ENCODE measurements around the gene ZNF43.
"Not testable (repeated sequence)": the region's sequence is repeated elsewhere in the genome, so short reads cannot be mapped to it uniquely, and the experiment has no call there.

Gene ZNF43

DNA sequence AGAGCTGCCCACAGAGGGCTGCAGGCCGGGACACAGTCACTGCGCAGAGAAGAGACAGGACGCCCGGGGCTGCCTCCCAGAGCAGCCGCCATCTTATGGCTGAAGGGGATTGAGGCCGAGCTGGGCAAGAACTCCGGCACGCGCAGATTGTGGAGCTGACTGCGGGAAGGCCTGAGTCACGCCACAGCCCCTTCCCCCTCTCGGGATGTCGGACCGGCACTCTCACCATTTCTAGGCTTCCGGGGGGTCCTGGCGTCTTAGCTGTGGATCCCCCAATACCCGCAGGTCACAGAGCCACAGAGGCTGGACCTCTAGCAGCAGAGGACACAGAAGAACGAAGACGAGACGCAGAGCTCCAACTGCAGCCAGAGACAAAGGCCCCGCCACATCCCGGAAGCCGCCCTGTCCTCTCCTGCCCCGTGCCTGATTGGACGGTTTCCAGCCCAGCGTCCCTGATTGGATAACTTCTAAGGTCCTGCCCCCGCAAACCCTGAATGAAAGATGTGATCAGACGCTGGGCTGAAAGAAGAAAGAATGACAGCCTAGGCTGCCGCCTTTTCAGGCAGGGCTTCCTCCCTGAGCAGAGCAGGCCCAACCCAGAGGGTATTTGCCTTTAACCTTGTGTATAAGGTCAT, at the start of gene ZNF43:
Gene ZNF43 (minus strand): TSS at position 373 of the 635 bp plus-strand sequence. CDS start 144 bp downstream, at position 229.
- peak; percentile 56 to 98 (median 91) for DNase-seq

GRCh38 chr19:21885516-21885915, 49.5 kb upstream of the ZNF43 start:
- DNase-seq = not testable (repeated sequence)

- DNase-seq = not testable (repeated sequence)
These were observed 48.8 kb upstream of the ZNF43 start for GRCh38 chr19:21884786-21885185.

DNA sequence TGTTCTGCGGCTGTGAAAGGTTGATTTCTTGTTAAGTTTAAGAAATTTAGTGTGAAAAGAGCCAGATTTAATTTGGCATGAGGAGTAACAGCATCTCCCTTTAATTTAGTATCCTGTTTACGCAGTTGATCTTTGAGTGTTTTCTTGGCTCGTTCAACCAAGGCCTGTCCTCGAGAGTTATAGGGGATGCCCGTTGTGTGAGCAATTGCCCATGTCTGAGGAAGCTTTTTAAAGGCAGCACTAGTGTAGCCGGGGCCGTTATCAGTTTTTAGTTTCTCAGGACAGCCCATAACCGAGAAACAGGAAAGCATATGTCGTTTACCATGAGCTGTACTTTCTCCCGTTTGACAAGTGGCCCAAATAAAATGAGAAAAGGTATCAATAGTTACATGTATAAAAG, 47.5 kb upstream of the ZNF43 start:
- DNase-seq = no peak

DNA sequence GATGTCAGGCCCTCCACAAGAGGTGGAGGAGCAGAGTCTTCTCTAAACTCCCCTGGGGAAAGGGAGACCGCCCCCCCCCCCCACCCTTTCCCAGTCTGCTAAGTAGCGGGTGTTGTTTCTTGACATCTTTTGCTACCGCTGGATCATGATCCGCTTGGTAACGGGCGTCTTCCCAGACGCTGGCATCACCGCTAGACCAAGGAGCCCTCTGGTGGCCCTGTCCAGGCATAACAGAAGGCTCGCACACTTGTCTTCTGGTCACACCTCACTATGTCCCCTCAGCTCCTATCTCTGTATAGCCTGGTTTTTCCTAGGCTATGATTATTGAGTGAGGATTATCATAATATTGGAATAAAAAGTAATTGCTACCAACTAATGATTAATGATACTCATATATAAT, 44.8 kb upstream of the ZNF43 start:
- DNase-seq = peak in 4 of 56 donors; percentile 2 to 25 (median 11)

GRCh38 chr19:21878646-21879045, 42.7 kb upstream of the ZNF43 start:
- DNase-seq = no peak

DNA sequence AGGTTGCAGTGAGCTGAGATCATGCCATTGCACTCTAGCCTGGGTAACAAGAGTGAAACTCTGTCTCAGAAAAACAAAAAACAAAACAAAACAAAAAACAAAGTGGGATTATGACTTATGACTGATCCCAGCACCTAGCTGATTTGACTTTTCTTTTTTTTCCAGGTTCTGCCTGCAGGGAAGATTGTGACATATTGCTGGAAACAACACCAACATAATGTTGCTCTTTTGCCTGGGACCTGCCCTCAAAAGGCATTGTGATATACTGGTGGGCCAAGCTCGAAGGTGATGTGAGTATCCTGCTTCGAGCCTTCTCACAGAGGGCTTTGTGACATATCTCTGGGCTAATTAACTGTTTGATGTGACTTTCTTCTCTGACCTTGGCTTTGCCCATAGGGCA, 42.0 kb upstream of the ZNF43 start:
- DNase-seq = no peak

- DNase-seq = not testable (repeated sequence)
These were observed 40.6 kb upstream of the ZNF43 start for GRCh38 chr19:21876608-21877007.

- no peak for DNase-seq
These were observed 21.0 kb upstream of the ZNF43 start for GRCh38 chr19:21856773-21857514.

- DNase-seq = peak; percentile 65 to 97 (median 90)
These were observed 15.8 kb upstream of the ZNF43 start for GRCh38 chr19:21851596-21852345.

GRCh38 chr19:21850656-21851255, 14.8 kb upstream of the ZNF43 start:
- DNase-seq = no peak

DNA sequence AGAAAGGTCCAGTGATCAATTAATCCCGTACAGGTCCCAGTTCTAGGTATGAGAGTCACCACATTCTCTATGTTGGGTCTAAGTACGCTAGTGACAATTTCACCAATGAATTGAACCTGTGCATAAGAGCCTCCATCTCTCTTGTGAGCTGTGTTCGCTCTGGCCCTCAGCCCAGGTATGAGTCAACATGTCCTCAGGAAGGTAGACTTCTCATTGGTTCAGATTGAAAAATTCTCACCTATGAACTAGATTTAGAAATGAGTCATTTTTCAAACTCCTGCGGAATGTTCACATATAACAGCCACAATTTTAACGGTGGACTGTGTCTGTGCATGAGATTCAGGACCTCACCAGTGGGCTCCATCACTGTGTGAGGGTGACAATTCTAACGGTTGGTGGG, 12.7 kb upstream of the ZNF43 start:
- DNase-seq = no peak

- no peak for DNase-seq
These were observed 7.1 kb upstream of the ZNF43 start for GRCh38 chr19:21843081-21843480.

GRCh38 chr19:21841488-21842097, 5.6 kb upstream of the ZNF43 start:
- DNase-seq = no peak

DNA sequence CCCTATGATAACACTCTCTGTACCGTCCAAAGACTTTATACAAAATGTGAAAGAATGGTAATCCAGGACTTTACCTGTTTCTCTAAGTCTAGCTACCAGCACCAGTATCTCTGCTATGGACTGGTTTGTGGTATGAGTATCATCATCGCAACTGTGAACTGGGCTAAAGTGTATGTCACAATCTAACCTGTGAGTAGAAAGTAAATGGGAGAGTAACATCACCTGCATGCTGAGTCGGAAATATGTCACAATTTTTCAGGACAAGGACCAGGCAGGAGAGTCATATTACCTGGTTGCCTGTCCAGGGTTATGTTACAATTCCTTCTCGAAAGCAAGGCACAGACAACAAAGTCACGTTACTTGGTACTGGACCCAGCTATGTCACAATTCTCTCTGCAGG, 5.1 kb upstream of the ZNF43 start:
- DNase-seq = no peak

DNA sequence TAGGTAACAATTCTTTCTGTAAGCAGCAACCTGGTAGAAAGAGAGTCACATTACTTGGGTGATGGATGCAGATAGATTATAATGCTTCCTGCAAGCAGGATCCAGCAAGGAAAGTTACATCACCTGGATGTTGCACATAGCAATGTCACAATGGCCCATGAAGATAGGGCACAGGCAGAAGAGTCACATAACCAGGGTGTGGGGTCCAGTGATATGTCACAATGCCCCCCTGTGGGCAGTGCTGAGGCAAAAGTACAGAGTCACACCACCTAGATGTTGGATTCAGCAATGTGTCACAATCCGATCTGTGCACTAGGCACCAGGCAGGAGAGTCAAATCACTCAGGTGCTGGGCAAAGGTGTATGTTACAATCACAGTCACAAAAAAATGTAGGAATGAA, 4.0 kb upstream of the ZNF43 start:
- no peak for DNase-seq

DNA sequence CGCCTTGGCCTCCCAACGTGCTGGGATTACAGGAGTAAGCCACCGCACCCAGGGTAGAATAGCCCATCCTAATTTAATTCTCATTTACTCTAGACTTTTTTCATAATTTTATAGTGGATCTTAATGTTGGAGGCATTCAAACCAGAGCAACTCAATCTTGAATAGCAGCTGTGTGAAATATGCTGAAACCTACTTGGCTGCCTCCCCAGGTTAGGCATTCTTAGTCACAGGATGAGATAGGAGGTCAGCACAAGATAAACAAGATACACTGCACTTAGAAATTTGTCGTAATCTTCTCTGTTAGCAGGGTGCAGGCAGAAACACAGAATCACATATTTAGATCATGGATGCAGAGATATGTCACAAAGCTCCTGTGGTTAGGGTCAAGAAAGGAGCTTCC, 2.7 kb upstream of the ZNF43 start:
- no peak for DNase-seq

DNA sequence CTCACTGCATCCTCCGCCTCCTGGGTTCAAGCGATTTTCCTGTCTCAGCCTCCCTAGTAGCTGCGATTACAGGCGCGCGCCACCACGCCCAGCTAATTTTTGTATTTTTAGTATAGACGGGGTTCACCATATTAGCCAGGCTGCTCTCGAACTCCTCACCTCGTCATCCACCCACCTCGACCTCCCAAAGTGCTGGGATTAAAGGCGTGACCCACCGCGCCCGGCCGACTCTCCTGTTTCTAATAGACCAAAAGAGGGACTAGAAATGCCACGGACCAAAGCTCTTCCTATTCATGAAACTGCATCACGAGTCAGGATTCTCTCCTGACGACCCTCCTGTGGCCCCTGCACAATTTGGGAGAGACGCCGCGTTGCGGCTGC, 563 bp downstream of the ZNF43 start:
- DNase-seq = peak in 5 of 56 donors; percentile 8 to 39 (median 28)

DNA sequence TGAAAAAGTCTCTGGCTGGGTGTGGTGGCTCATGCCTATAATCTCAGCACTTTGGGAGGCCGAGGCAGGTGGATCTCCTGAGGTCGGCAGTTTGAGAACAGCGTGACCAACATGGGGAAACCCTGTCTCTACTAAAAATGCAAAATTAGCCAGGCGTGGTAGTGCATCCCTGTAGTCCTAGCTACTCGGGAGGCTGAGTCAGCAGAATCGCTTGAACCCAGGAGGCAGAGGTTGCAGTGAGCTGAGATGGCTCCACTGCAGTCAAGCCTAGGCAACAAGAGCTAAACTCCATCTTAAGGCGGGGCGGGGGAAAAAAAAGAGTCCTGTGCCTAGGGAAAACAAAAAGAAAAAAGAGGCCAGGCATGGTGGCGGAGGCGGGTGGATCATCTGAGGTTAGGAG, 2.2 kb downstream of the ZNF43 start:
- DNase-seq = no peak

GRCh38 chr19:21824679-21825078, 11.3 kb downstream of the ZNF43 start:
- DNase-seq = no peak

DNA sequence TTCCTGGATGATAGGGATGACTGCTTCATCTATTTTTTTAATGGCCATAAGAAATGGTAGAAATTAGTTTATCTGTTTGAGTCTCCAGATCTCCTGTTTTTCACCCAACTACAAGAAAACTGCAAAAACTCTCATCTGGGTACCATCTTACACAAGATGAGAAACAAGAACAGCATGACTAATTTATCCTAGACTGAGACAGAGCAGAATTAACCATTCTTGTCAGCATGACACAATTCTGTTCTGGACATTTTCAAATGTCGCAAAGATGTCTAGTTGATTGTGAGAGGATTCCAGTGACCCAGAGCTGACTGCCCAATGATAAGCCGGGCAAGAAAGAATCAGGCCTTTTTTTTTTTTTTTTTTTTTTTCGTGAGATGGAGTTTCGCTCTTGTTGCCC, 12.8 kb downstream of the ZNF43 start:
- no peak for DNase-seq

GRCh38 chr19:21812448-21812847, 23.5 kb downstream of the ZNF43 start:
- no peak for DNase-seq
